AG09319 (cell line): Measurements from ENCODE around the gene PPP3CA.
"Not testable (repeated sequence)": the region's sequence is repeated elsewhere in the genome, so short reads cannot be mapped to it uniquely, and the experiment has no call there.

ENCODE experiments used
- DNase-seq: peaks from one replicate; pipeline ENCODE4 v3.0.0-alpha.2; 2010; ENCODE audit warnings: low read depth; ENCODE audit errors: extremely low read depth
- TF ChIP-seq, protein P1 (sequence below): IDR thresholded peaks from 2 replicates; pipeline ENCODE4 v1.5.1; 2011; ENCODE audit warnings: low read depth, mild to moderate bottlenecking, inconsistent platforms, low read length, moderate library complexity

The PPP3CA gene

DNA sequence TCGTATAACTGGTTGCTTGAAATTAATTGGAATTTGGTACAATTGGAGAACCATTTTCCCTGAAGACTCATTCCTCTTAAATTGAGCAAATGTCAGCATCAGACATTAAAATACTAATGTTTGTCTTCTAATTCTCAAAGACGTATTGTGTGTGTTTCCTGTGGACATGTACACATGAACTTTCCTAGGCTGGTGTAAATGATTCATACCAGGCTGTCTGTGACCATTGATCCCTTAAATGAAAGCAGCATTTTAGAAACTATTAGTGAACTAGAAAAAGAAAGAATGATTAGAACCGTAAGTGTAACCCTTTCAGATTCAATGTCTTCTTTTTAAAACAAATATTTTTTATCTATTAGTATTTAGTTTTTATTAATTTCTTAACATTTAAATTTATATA, 332.9 kb downstream of the PPP3CA start:
- TF ChIP-seq, protein P1, sequence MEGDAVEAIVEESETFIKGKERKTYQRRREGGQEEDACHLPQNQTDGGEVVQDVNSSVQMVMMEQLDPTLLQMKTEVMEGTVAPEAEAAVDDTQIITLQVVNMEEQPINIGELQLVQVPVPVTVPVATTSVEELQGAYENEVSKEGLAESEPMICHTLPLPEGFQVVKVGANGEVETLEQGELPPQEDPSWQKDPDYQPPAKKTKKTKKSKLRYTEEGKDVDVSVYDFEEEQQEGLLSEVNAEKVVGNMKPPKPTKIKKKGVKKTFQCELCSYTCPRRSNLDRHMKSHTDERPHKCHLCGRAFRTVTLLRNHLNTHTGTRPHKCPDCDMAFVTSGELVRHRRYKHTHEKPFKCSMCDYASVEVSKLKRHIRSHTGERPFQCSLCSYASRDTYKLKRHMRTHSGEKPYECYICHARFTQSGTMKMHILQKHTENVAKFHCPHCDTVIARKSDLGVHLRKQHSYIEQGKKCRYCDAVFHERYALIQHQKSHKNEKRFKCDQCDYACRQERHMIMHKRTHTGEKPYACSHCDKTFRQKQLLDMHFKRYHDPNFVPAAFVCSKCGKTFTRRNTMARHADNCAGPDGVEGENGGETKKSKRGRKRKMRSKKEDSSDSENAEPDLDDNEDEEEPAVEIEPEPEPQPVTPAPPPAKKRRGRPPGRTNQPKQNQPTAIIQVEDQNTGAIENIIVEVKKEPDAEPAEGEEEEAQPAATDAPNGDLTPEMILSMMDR, result no peak

DNA sequence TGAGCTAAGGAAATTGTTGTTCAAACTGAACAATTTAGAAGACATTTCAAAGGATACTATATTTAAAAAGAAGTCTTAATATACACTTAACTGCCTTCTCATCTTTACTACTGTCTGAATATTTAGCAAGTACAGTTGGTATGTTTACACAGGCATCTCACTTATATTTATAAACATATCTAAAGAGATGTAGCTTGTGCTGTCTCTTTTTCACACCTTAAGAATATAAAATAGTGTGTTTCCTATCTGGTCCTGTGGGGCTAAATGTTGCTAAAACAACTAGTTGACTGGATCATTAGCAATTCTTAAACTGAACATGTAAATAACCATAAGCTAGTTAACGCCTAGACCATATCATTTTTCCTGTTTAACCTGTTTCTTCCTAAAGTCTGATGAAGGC, 336.3 kb downstream of the PPP3CA start:
- DNase-seq, result no peak
- TF ChIP-seq, protein P1, result no peak

More for the DNA sequence above, 332.9 kb downstream of the PPP3CA start:
- DNase-seq, result no peak

DNA sequence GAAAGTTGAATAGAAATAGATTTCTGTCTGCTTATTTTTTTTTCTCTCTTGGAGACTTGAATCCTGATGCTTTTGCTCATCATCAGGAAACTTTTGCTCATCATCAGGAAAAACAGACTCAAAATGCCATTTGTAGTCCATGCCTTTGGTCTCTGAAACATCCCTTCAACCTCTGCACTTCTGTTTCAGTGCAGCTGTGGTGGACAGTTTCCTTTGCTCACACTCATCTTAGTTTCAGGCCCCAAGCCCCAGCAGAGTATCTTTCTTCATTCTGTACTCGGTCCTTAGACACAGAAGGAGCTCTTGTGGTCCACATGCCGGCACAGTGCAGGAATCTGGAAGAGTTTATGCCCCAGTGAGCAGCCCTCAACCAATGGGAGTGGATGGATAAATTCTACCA, 337.9 kb downstream of the PPP3CA start:
- no peak for DNase-seq
- TF ChIP-seq, protein P1, result no peak

DNA sequence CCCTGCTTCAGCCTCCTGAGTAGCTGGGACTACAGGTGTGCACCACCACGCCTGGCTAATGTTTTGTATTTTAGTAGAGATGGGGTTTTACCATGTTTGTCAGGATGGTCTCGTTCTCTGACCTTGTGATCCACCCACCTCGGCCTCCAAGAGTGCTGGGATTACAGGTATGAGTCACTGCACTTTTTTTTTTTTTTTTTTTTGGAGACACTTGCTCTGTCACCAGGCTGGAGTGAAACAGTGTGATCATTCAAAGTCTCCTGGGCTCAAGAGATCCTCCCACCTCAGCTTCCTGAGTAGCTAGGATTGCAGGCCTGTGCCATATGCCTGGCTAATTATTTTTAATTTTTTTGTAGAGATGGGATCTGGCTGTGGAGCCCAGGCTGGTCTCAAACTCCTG, 338.8 kb downstream of the PPP3CA start:
- TF ChIP-seq, protein P1, result no peak
- no peak for DNase-seq

DNA sequence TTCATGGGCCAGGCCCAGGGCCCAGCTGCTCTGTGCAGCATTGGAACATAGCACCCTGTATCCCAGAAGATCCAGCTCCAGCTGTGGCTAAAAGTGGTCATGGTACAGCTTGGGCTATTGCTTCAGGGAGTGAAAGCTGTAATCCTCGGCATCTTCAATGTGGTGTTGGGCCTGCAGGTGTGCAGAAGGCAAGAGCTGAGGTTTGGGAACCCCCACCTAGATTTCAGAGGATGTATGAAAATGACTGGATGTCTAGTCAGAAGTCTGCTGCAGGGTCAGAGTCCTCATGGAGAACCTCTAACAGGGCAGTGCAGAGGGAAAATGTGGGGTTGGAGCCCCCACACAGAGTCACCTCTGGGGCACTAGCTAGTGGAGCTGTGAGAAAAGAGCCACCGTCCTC, 341.7 kb downstream of the PPP3CA start:
- TF ChIP-seq, protein P1, result no peak
- no peak for DNase-seq

DNA sequence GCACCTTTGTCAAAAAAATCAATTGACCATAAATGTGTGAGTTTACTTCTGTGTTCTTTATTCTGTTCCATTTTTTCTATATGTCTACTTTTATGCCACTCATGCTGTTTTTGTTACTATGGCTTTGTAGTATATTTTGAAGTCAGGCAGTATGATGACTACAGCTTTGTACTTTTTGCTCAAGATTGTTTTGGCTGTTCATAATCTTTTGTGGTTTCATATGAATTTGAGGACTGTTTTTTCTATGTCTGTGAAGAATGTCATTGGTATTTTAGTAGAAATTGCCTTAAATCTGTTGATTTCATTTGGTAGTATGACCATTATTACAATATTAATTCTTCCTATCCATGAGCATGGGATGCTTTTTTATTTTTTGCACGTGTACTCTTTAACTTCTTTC, 346.8 kb downstream of the PPP3CA start:
- TF ChIP-seq, protein P1, result no peak
- no peak for DNase-seq

DNA sequence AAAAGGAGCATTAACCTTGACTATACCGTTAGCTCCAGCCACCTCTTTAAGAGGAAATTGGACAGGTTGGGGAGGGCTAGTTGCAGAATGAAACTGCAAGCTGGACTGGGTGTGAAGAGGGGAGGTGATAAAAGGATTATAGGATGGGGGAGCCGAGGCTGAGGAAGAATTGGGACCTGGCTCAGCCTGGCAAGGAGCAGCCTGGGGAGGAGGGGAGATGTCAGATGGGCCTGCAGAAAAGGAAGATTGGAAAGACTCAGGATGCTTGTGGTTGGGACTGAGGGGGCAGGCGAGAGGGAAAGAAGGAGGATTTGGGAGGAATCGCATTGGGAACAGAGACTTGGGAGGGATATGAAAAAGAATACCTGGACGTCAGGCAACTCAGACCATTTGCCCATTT, 351.7 kb downstream of the PPP3CA start:
- no peak for DNase-seq
- TF ChIP-seq, protein P1, result no peak

DNA sequence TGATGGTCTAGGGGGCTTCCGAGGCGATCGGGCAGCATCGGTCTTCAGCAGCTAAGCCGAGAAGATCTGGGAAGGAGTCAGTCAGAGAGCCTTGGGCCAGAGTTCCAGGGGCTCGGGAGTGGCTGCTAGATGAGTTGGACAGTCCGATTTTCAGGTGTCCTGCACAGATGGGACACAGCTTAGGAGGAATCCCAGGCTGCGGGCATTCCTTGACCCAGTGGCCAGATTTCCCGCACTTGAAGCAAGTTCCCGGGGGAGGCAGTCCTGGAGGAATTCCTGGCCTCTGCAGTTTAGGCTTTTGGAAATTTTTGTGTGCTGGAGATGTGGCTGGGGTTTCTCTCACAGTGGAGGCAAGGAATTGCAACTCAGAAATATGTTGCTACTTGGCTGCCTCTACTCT, 352.3 kb downstream of the PPP3CA start:
- DNase-seq, result not testable (repeated sequence)

DNA sequence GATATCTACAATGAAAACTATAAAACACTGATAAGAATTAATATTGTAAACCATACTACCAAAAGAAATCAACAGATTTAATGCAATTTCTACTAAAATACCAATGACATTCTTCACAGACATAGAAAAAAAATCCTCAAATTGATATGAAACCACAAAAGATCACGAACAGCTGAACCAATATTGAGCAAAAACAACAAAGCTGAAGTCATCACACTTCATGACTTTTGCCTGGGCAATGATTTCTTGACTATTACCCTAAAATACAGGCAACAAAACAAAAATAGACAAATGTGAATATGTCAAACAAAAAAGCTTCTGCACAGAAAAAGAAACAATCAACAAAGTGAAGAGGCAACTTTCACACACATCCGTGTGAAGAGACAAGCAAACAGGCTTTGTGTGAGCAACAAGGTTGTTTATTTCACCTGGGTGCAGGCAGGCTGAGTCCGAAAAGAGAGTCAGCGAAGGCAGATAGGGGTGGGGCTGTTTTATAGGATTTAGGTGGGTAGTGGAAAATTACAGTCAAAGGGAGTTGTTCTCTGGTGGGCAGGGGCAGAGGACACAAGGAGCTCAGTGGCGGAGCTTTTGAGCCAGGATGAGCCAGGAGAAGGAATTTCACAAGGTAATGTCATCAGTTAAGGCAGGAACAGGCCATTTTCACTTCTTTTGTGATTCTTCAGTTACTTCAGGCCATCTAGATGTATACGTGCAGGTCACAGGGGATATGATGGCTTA, 355.8 kb downstream of the PPP3CA start:
- DNase-seq, result not testable (repeated sequence)
